Upper lobe of left lung (tissue), 6 donors: ENCODE data around the gene MIB1. TPM values are rescaled to one million over a fixed set of nuclear protein-coding genes. Genes with fewer than 3 reads are reported as not detected.

Experiments
- ATAC-seq, 2 donors: fragments of 200-7000 bp; cut with Tn5 transposase; one replicate each; pipeline ENCODE4 v1.9.1; 2022; ENCODE audit warnings: mild to moderate bottlenecking in 2 of 2, moderate library complexity in 2 of 2; ENCODE audit not compliant: low FRiP score in 2 of 2
- DNase-seq, 2 donors: peaks; one replicate each; pipeline ENCODE4 v3.0.0-alpha.2; 2019 to 2020
- H3K27ac ChIP-seq, 4 donors: fragments of 200-600 bp; sonication (generic); one replicate each; pipeline ENCODE4 v1.5.1; 2016 to 2019
- H3K27me3 ChIP-seq, 4 donors: fragments of 200-600 bp; sonication (generic); one replicate each; pipeline ENCODE4 v1.5.1; 2017 to 2019
- H3K36me3 ChIP-seq, 4 donors: fragments of 200-600 bp; sonication (generic); one replicate each; pipeline ENCODE4 v1.5.1; 2016 to 2019
- H3K4me1 ChIP-seq, 4 donors: fragments of 200-600 bp; sonication (generic); one replicate each; pipeline ENCODE4 v1.5.1; 2018 to 2019
- H3K4me3 ChIP-seq, 4 donors: fragments of 200-600 bp; sonication (generic); one replicate each; pipeline ENCODE4 v1.5.1; 2017 to 2019; ENCODE audit warnings: mild to moderate bottlenecking in 2 of 4, moderate library complexity in 1 of 4
- H3K9me3 ChIP-seq, 4 donors: fragments of 200-600 bp; sonication (generic); one replicate each; pipeline ENCODE4 v1.5.1; 2018 to 2019
- CTCF ChIP-seq, 6 experiments: fragments of 450-650 bp in 4 of 6; fragments of 200-600 bp in 2 of 6; sonication (generic) in 2 of 6; IDR thresholded peaks; one replicate each; pipeline ENCODE4 v1.5.1; 2016 to 2019; ENCODE audit warnings: antibody characterized with exemption in 6 of 6
- EP300 ChIP-seq, 4 donors: sonication (generic); formaldehyde crosslinking; IDR thresholded peaks; one replicate each; pipeline ENCODE4 v1.5.1; 2017; ENCODE audit warnings: antibody characterized with exemption in 4 of 4, control low read depth in 2 of 4
- POLR2A ChIP-seq, 4 donors: fragments of 450-650 bp; IDR thresholded peaks; one replicate each; pipeline ENCODE4 v1.5.1; 2016 to 2017; ENCODE audit warnings: antibody characterized with exemption in 4 of 4, mild to moderate bottlenecking in 2 of 4
- POLR2AphosphoS5 ChIP-seq, 2 donors: sonication (generic); formaldehyde crosslinking; IDR thresholded peaks; one replicate each; pipeline ENCODE4 v1.5.1; 2017; ENCODE audit warnings: antibody characterized with exemption in 2 of 2
- WGBS, 2 donors: methylation state at CpG; one replicate each; pipeline ENCODE4 v1.1.5; 2017 to 2018; 5-methylcytosine and 5-hydroxymethylcytosine counted together
- small RNA-seq, 4 donors: library from RNA; depleted of rRNA; stranded (forward); fragments of <200 nt; gene quantifications; one replicate each; pipeline ENCODE3, GENCODE V24; 2016
- total RNA-seq, 6 donors: library from RNA; depleted of rRNA in 4 of 6; stranded (reverse); fragments of >200 nt in 4 of 6; gene quantifications; one replicate each; pipeline versions ENCODE4 v1.1.0 to v1.2.1, GENCODE V29; 2016 to 2021
- donor health status: DM: no; HTN: no; CAD: no; lungs with moderate emphysema.
- donor health status: DM: no; HTN: yes; CAD: no; lungs with severe emphysema.

The MIB1 gene
- total RNA-seq, 6 donors from 2014 or later: 12.9 to 35.2 (median 23.4) TPM

- TF ChIP-seq POLR2AphosphoS5 (IDR thresholded peaks at IDR 0.05): no peak
- TF ChIP-seq EP300 (IDR thresholded peaks at IDR 0.05): no peak
- TF ChIP-seq POLR2A (IDR thresholded peaks at IDR 0.05): no peak
- TF ChIP-seq CTCF (IDR thresholded peaks at IDR 0.05): no peak
- Histone ChIP-seq H3K27me3 (no peaks in the 10 kb centered on the region), H3K4me3 (no peak overlapping the region), H3K9me3 (peaks cover 0 to 10% (median 4%) of the 10 kb centered on the region in 4 donors), H3K27ac (no peak overlapping the region), H3K36me3 (no peaks in the 10 kb centered on the region), H3K4me1 (no peaks in the 10 kb centered on the region)
- ATAC-seq (no peak), DNase-seq (no peak)
- WGBS, 2 donors: 83 to 86% methylated on average over 2 of the region's 2 CpGs
These were observed 176.0 kb downstream of the MIB1 start for GRCh38 chr18:21916594-21916993.

DNA sequence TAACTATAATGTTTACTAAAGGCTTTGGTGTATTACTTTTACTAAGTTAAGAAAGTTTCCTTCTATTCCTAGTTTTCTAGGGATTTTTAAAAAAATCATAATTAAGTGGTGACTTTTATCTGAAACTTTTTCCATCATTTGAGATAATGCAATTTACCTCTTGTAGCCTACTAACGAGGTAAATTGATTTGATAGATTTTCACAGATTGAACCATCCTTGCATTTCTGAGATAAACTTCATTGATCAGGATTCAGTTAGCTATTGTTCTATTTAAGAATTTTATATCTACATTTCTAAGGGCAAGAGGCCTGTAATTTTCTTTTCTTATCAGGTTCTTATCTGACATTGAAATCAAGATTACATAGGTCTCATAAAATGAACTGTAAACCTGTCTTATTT is 178.1 kb downstream of the MIB1 start:
- peaks cover 0 to 10% (median 4%) of the 10 kb centered on the region in 4 donors for H3K9me3 ChIP-seq
- no peak overlapping the region for H3K4me3 ChIP-seq
- H3K36me3 ChIP-seq: no peaks in the 10 kb centered on the region
- H3K27ac ChIP-seq: no peak overlapping the region
- no peak for ATAC-seq
- no peak for TF ChIP-seq EP300 (IDR thresholded peaks at IDR 0.05)
- no peak for TF ChIP-seq POLR2AphosphoS5 (IDR thresholded peaks at IDR 0.05)
- TF ChIP-seq CTCF (IDR thresholded peaks at IDR 0.05): no peak
- TF ChIP-seq POLR2A (IDR thresholded peaks at IDR 0.05): no peak
- H3K27me3 ChIP-seq: no peaks in the 10 kb centered on the region
- no peaks in the 10 kb centered on the region for H3K4me1 ChIP-seq
- WGBS, 2 donors: 86 to 91% methylated on average over 1 of the region's 1 CpG
- DNase-seq: no peak

Small RNA genes within 50 kb of the gene (small RNA-seq; reads per million reads assigned to genes)
- gene AC103987.3: 0 reads per million in 4 donors
- gene RF00019: 0 reads per million in 4 donors
- gene RF00045: 0 reads per million in 4 donors
- gene RF01241: 0 reads per million in 4 donors
- 0 reads per million in 4 donors for gene RN7SL233P
- gene RNU6-1038P: 0 reads per million in 4 donors

Other genes with a start within 250 kb of the MIB1 start
- 10 to 100 TPM in 5 of 6 donors, 1 to 10 TPM in 1; 8.1 to 29.6 (median 13.0) TPM for gene ESCO1, start 140.1 kb upstream of the MIB1 start, total RNA-seq
- gene SNRPD1, start 128.5 kb upstream of the MIB1 start, total RNA-seq: 10 to 100 TPM in 4 of 6 donors, 1 to 10 TPM in 2; 2.1 to 35.8 (median 14.4) TPM
- gene ABHD3, start 36.0 kb upstream of the MIB1 start, total RNA-seq: 10 to 100 TPM; 17.2 to 35.6 (median 21.7) TPM